Measurements from ENCODE around the gene RFX8. TPM values are rescaled to one million over a fixed set of nuclear protein-coding genes. Genes with fewer than 3 reads are reported as not detected.

The RFX8 gene
- total RNA-seq, 1 donor from 2014 or later: not detected

DNA sequence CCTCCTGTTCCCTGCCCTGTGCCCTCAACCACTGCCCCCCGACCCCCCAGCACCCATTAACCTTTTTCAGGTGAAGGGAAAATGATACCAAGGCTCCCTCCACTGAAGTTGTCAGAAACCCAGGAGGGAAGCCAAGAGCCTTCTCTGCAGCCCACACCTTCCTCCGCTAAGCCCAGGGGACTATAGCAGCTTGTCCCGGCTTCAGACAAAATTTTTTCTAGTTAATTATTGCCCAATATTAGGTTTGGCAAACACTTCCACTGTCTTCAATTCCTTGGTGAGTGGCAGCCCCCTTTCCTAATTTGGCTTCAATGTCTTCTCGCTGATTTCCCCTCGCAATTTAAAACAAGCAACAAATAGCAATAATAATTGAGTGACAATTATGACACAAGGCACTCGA lies 23.9 kb downstream of the RFX8 start:
- DNase-seq: no peak
- ATAC-seq: no peak
- Histone ChIP-seq H3K27ac (no peak overlapping the region), H3K9me3 (no peaks in the 10 kb centered on the region), H3K36me3 (no peaks in the 10 kb centered on the region), H3K4me3 (no peak overlapping the region), H3K4me1 (no peaks in the 10 kb centered on the region), H3K27me3 (no peaks in the 10 kb centered on the region)
- TF ChIP-seq, protein P1, sequence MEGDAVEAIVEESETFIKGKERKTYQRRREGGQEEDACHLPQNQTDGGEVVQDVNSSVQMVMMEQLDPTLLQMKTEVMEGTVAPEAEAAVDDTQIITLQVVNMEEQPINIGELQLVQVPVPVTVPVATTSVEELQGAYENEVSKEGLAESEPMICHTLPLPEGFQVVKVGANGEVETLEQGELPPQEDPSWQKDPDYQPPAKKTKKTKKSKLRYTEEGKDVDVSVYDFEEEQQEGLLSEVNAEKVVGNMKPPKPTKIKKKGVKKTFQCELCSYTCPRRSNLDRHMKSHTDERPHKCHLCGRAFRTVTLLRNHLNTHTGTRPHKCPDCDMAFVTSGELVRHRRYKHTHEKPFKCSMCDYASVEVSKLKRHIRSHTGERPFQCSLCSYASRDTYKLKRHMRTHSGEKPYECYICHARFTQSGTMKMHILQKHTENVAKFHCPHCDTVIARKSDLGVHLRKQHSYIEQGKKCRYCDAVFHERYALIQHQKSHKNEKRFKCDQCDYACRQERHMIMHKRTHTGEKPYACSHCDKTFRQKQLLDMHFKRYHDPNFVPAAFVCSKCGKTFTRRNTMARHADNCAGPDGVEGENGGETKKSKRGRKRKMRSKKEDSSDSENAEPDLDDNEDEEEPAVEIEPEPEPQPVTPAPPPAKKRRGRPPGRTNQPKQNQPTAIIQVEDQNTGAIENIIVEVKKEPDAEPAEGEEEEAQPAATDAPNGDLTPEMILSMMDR (IDR thresholded peaks at IDR 0.05): no peak
- intact Hi-C loops (cut with DNase I): no loop called here

DNA sequence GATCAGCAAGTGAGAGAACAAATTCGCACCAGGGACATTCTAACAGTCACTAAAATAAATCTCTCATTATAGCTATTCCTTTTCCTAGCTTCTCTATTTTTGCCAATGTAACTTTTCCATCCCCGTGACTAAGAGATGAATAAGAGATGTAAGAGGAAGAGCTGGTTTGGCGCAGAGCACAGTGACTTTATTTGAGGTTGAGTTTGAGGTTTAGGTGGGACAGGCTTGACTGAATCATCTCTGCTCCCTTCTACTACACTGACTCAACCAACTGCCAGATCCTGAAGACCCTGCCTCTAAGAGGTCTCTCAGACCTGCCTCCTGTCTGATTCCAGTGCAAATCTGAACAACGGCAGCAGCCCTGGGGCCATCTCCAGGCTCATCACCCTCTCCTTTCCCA lies 28.0 kb downstream of the RFX8 start:
- Histone ChIP-seq H3K4me3 (no peak overlapping the region), H3K4me1 (no peaks in the 10 kb centered on the region), H3K27me3 (no peaks in the 10 kb centered on the region), H3K36me3 (no peaks in the 10 kb centered on the region), H3K27ac (no peak overlapping the region), H3K9me3 (no peaks in the 10 kb centered on the region)
- intact Hi-C loops (cut with DNase I): no loop called here
- TF ChIP-seq, protein P1 (IDR thresholded peaks at IDR 0.05): no peak
- DNase-seq: no peak
- peak; percentile 44 for ATAC-seq

DNA sequence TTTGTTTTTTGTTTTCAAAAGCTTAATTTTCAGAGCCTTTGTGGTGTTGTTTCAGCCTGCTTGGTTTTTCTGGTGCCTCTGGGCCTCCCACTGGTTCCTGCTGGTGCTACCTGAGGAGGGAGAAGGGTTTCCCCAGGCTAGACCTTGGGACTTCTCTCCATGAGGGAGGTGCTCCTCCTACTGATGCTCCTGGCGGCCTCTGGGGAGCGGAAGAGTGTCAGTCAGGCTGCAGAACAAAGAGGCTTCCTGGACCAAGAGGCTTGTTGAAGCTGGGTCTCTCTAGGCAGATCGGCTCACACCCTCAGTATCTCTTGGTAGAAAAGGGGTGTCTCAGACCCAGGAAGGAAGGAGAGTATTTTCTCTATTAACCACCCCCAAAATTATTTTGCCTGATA lies 32.2 kb downstream of the RFX8 start:
- intact Hi-C loops (cut with DNase I): no loop called here
- Histone ChIP-seq H3K27ac (no peak overlapping the region), H3K9me3 (no peaks in the 10 kb centered on the region)

GRCh38 chr2:101442042-101442666 lies 32.8 kb downstream of the RFX8 start:
- H3K4me1 ChIP-seq: no peaks in the 10 kb centered on the region
- no peaks in the 10 kb centered on the region for H3K27me3 ChIP-seq
- no peak overlapping the region for H3K27ac ChIP-seq
- TF ChIP-seq, protein P1 (IDR thresholded peaks at IDR 0.05): no peak
- ATAC-seq: peak; percentile 23
- intact Hi-C loops (cut with DNase I): no loop called here
- H3K36me3 ChIP-seq: no peaks in the 10 kb centered on the region
- H3K4me3 ChIP-seq: no peak overlapping the region
- DNase-seq: no peak
- no peaks in the 10 kb centered on the region for H3K9me3 ChIP-seq

More for the DNA sequence above, 32.2 kb downstream of the RFX8 start:
- no peaks in the 10 kb centered on the region for H3K36me3 ChIP-seq
- H3K27me3 ChIP-seq: no peaks in the 10 kb centered on the region
- TF ChIP-seq, protein P1 (IDR thresholded peaks at IDR 0.05): no peak
- DNase-seq: no peak
- no peaks in the 10 kb centered on the region for H3K4me1 ChIP-seq
- no peak overlapping the region for H3K4me3 ChIP-seq
- ATAC-seq: no peak

GRCh38 chr2:101440127-101440738 lies 34.7 kb downstream of the RFX8 start:
- Histone ChIP-seq H3K4me1 (no peaks in the 10 kb centered on the region), H3K9me3 (no peaks in the 10 kb centered on the region), H3K27me3 (no peaks in the 10 kb centered on the region), H3K27ac (no peak overlapping the region), H3K4me3 (no peak overlapping the region), H3K36me3 (no peaks in the 10 kb centered on the region)
- intact Hi-C loops (cut with DNase I): no loop called here
- TF ChIP-seq, protein P1 (IDR thresholded peaks at IDR 0.05): no peak
- no peak for ATAC-seq
- no peak for DNase-seq
